GM18858 (cell line): ENCODE data around the gene BTBD17.
"Not testable (repeated sequence)": the region's sequence is repeated elsewhere in the genome, so short reads cannot be mapped to it uniquely, and the experiment has no call there.

Experiments
- ATAC-seq: cut with Tn5 transposase; IDR thresholded peaks from one replicate; pipeline ENCODE4 v1.9.1; 2021; ENCODE audit not compliant: unreplicated experiment

Gene BTBD17

GRCh38 chr17:74361230-74362068, at the start of gene BTBD17:
TSS of gene BTBD17 (minus strand) at chr17:74361868. CDS start at chr17:74361819, 49 bp downstream.
- no peak for ATAC-seq

DNA sequence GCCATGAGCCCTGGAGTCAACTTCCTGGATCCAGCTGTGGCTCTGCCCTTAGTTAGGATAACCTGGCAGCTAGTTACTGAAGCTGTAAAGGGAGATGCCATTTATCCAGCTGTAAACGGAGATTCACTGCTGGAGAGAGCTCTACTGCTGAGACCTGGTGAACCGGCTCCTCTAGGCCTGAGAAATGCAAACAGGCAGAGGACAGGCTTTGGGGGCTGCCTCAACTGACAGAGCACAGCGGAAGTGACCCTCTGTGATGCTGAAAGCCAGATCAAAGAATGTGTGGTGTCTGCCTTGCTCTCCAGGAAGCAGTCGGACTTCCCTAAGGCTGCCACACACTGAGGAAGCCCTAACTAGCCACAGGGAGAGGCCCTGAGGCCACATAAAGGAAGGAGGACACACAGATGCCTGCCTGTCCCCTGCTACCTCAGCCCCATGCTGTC, 48.4 kb upstream of the BTBD17 start:
- ATAC-seq, result no peak

DNA sequence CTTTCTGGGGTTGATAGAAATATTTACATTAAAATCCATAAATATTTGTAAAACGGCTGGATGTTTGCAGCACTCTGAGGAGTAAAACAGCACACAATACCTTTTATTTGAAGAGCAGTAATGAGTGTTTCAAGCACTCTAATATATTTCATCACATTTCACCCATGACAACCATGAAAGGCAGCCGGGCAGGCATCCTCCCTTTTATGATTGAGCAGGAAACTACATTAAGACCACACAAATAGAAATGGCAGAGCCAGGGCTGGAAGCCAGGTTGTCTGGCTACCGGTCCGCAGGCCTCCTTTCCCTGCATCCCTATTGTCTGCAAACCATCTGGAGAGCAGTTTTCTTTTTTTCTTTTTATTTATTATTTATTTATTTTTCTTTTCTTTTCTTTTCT, 47.1 kb upstream of the BTBD17 start:
- no peak for ATAC-seq

DNA sequence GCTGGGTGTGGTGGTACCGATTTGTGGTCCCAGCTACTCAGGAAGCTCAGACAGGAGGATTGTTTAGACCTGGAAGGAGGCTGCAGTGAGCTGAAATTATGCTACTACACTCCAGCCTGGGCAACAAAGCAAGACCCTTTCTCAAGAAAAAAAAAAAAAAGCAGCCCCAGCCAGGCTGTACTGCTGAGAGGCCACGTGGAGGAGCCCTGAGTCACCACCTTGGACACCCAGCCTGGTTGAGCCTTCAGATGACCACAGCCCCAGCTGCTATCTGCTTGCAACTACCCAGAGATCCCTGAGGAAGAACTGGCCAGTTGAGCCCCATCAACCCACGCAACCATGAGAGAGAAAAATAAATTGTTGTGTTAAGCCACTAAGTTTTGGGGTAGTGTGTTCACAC, 46.6 kb upstream of the BTBD17 start:
- no peak for ATAC-seq

GRCh38 chr17:74407384-74407783, 45.7 kb upstream of the BTBD17 start:
- ATAC-seq, result no peak

DNA sequence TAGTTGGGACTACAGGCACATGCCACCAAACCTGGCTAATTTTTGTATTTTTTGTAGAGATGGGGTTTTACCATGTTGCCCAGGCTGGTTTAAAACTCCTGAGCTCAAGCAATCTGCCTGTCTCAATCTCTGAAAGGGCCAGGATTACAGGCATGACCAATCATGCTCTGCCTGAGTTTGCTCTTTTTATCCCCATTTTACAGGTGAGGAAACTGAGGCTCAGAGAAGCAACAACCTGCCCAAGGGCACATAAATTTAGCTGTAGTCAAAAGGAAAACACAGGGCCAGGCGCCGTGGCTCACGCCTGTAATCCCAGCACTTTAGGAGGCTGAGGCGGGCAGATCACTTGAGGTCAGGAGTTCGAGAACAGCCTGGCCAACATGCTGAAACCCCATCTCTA, 43.6 kb upstream of the BTBD17 start:
- not testable (repeated sequence) for ATAC-seq

- ATAC-seq, result no peak
Measured at GRCh38 chr17:74404789-74405188, 43.1 kb upstream of the BTBD17 start.

- ATAC-seq, result no peak
Measured at GRCh38 chr17:74404218-74404617, 42.5 kb upstream of the BTBD17 start.

- ATAC-seq, result no peak
Measured at GRCh38 chr17:74403512-74404137, 42.0 kb upstream of the BTBD17 start.

GRCh38 chr17:74402048-74402447, 40.4 kb upstream of the BTBD17 start:
- ATAC-seq, result no peak

- no peak for ATAC-seq
Measured at GRCh38 chr17:74396567-74396966, 34.9 kb upstream of the BTBD17 start.

DNA sequence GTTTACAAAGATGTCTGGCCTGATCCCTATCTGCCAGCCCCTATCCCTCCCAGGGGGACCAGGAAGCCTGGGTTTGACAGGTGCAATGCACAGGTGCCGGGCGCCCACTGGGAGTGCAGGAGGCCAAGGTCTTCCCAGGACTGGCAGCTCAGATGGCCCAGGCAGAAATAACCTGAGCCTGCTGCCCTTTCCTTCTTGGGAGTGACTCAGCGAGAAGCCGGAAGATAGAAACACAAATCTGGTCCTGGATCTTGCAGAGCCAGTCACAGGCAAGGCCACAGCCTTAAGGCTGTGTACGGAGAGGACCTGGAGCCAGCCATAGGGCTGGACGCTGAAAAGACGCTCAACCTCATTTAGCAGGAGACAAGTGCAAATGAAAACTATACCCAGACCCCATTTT, 33.3 kb upstream of the BTBD17 start:
- ATAC-seq, result no peak

DNA sequence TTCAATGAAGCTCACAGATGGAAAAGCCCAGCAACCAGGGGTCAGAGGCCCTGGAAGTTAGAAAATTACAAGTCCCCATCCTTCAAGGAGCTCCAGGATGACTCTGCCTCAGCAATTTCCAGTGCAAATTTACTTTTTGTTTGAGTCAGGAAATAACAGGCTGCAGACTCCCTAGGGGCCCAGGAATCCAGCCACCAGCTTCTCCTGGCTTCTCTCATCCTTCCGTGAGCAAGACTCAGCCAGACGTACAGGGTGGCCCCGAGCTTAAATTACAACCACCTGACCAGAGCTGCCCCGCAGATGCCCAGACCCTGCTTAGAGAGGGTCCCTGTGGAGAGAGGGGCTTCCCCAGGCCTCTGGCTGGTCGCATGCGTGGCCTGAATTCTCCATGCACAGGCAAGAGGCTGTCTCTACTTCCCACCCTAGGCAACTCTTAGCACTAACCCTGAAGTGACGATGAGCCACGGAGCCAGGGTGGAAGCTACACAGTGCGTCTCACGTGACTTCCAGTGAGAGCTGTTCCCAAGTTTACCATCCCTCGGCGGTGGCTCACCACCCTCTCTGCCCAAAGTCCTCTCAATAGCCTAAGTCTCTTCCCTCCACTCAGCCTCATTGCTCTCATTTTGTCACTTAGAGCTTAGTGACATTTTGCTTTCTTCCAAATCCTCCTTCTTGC, 32.7 kb upstream of the BTBD17 start:
- no peak for ATAC-seq

GRCh38 chr17:74393346-74393942, 31.8 kb upstream of the BTBD17 start:
- ATAC-seq, result no peak

DNA sequence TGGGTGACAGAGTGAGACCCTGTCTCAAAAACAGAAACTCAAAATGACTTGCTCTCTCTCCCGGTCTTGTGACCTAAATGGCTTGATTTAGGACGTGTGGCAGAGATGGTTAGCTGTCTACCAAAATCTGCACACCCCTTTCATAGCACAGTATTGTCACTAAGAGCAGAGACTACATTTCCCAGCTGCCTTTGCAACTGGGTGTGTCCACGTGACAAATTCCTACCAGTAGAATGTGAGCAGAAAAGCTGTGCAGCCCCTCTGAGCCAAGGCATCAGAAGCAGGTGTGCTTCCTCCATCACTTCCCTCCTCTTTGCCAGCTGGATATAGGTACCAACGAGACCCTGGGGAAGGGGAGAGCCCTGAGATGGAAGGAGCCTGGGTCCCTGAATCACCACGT, 31.2 kb upstream of the BTBD17 start:
- ATAC-seq, result no peak

DNA sequence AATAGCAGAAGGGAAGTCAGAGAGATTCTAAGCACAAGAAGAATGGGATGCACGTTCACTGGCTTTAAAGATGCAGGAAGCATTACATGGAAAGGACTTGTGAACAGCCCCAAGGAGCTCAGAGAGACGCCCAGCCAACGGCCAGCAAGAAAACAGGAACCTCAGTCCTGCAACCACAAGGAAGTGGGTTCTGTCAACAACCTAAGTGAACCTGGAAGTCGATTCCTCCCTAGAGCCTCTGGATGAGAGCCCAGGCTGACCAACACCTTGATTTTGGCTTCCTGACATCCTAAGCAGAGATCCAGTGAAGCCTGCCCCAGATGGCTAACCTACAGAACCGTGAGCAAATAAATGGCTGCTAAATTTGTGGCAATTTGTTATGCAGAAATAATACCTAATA, 30.1 kb upstream of the BTBD17 start:
- ATAC-seq, result no peak

DNA sequence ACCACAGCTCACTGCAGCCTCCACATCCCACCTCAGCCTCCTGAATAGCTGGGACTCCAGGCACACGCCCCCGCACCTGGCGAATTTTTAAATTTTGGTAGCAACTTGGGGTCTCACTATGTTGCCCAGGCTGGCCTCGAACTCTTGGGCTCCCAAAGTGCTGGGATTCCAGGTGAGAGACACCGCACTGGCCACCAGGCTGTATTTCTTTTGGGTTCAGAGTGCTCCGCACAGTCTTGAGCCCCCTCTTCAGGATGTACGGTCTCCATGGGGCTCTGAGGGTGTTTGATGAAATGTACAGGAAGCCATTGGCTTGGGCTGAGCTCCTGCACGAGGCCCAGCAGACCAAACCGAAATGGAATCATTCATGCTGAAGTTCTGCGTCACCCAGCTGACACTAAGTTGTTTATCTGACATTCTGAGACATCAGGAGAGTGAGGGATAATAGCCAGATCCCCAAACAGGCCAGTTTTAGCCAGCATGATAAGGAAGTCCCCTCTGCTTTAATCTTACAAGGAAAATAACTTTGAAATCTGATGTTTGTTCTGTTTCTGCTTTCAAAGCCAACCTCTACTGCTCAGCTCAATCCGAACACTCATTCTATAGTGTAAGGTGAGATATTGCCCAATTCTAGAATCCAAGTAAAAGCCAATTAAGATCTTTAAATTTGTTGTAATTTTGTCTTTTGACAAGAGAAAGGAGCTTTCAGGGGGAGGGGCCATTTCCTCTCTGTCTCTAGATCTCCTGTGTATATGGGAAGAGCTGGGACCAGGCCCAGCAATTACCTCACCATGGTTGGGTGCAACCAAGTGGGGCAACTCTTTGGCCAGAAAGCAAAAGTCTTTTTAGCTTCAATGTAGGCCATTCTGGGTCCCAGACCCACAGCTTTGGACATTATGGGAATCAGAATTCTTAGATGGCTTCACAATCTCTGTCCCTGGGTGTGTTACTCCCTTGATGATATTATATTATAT, 29.3 kb upstream of the BTBD17 start:
- ATAC-seq, result no peak

DNA sequence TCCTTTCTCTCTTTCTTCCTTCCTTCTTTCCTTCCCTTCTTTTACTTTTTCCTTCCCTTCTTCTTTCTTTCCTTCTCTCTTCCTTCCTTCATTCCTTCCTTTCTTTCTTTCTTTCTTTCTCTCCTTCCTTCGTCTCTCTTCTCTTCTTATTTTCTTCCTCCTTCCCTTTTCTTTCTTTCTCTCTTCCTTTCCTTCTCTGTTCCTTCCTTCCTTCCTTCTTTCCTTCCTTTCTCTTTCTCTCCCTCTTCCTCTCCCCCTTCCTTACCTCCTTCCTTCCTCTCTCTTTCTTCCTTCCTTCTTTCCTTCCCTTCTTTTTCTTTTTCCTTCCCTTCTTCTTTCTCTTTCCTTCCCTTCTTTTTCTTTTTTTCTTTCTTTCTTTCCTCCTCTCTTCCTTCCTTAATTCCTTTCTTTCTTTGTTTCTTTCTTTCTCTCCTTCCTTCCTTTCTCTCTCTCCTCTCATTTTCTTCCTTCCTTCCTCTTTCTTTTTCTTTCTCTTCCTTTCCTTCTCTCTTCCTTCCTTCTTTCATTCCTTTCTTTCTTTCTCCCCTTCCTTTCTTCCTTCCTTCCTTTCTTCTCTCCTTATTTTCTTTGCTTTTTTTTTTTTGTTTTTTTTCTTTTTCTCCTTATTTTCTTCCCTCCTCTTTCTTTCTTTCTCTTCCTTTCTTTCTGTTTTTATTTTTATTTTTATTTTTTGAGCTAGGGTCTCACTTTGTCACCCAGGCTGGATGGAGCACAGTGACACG, 28.4 kb upstream of the BTBD17 start:
- no peak for ATAC-seq

- ATAC-seq, result no peak
Measured at GRCh38 chr17:74389084-74389753, 27.6 kb upstream of the BTBD17 start.
